H1 (cell line): ENCODE results near the gene ITPK1. TPM values are rescaled to one million over a fixed set of nuclear protein-coding genes. Genes with fewer than 3 reads are reported as not detected.

Experiments used
- CTCF ChIA-PET: fragments of 300-600 bp; sonication (Branson Sonifier 250); formaldehyde crosslinking; loops from one replicate; lab custom pipeline; 2021; ENCODE audit not compliant: partially characterized antibody; lab: Charles Lee
- POLR2A ChIA-PET: fragments of 300-600 bp; sonication (Branson Sonifier 250); formaldehyde crosslinking; loops from one replicate; lab custom pipeline; 2021; ENCODE audit warnings: inconsistent platforms; ENCODE audit not compliant: partially characterized antibody; lab: Charles Lee
- DNase-seq, 2 experiments: peaks; one replicate each; pipeline versions ENCODE4 v3.0.0 to v3.0.0-alpha.2; 2010 to 2022; ENCODE audit warnings: low spot score in 2 of 2, low read depth in 1 of 2, mixed read lengths in 1 of 2
- FAIRE-seq: peaks from 2 replicates; lab custom pipeline; 2011; peaks lifted over from hg19 to GRCh38; lab: Jason Lieb, UNC
- H2AFZ ChIP-seq: 2 replicates; pipeline ENCODE4 v1.8.1; 2012; ENCODE audit warnings: low read length, inconsistent platforms
- H2AK5ac ChIP-seq: 2 replicates; pipeline ENCODE4 v1.6.1; 2013; ENCODE audit warnings: low read depth, low read length
- H2BK120ac ChIP-seq: replicated peaks from 2 replicates; pipeline ENCODE3; 2013; ENCODE audit warnings: low read depth, low read length, inconsistent platforms
- H2BK12ac ChIP-seq: 2 replicates; pipeline ENCODE4 v1.6.1; 2013; ENCODE audit warnings: low read depth, low read length
- H2BK15ac ChIP-seq: 2 replicates; pipeline ENCODE4 v1.6.1; 2013; ENCODE audit warnings: low read length
- H2BK20ac ChIP-seq: 2 replicates; pipeline ENCODE4 v1.6.1; 2013; ENCODE audit warnings: low read length
- H2BK5ac ChIP-seq: 2 replicates; pipeline ENCODE4 v1.6.1; 2013; ENCODE audit warnings: low read depth, low read length
- H3K14ac ChIP-seq: 2 replicates; pipeline ENCODE4 v1.6.1; 2013; ENCODE audit warnings: inconsistent platforms; ENCODE audit not compliant: insufficient read length
- H3K18ac ChIP-seq: 2 replicates; pipeline ENCODE4 v1.6.1; 2013; ENCODE audit warnings: low read length; ENCODE audit errors: extremely low read depth
- H3K23ac ChIP-seq: 2 replicates; pipeline ENCODE4 v1.6.1; 2013; ENCODE audit warnings: inconsistent platforms; ENCODE audit not compliant: insufficient read length
- H3K23me2 ChIP-seq: 2 replicates; pipeline ENCODE4 v1.6.1; 2013; ENCODE audit warnings: low read depth, low read length
- H3K27ac ChIP-seq: 2 replicates; pipeline ENCODE4 v1.6.1; 2011; ENCODE audit warnings: low read depth, low read length, inconsistent platforms
- H3K27me3 ChIP-seq, 4 experiments: replicated peaks in 1 of 4; 1 replicate in 1 of 4; 2 replicates in 3 of 4; pipeline versions ENCODE4 v1.6.1 to v1.8.1; 2011 to 2013; ENCODE audit warnings: low read length in 3 of 4, mild to moderate bottlenecking in 3 of 4, inconsistent platforms in 2 of 4, mixed read lengths in 2 of 4, moderate library complexity in 1 of 4; ENCODE audit not compliant: control insufficient read depth in 3 of 4, insufficient read depth in 3 of 4; ENCODE audit errors: extremely low read depth in 1 of 4
- H3K36me3 ChIP-seq, 4 experiments: 2 replicates each; pipeline versions ENCODE4 v1.6.1 to v1.8.1; 2011 to 2013; ENCODE audit warnings: mild to moderate bottlenecking in 4 of 4, low read length in 3 of 4, moderate library complexity in 2 of 4, control low read depth in 1 of 4, inconsistent platforms in 1 of 4; ENCODE audit not compliant: insufficient read depth in 4 of 4, control insufficient read depth in 2 of 4
- H3K4ac ChIP-seq: replicated peaks from 2 replicates; pipeline ENCODE3; 2013; ENCODE audit warnings: low read length, low read depth, mixed read lengths, inconsistent platforms; ENCODE audit not compliant: insufficient read length
- H3K4me1 ChIP-seq, 4 experiments: replicated peaks in 1 of 4; 1 replicate in 1 of 4; 2 replicates in 3 of 4; pipeline versions ENCODE4 v1.6.1 to v1.8.1; 2011 to 2013; ENCODE audit warnings: low read length in 3 of 4, inconsistent platforms in 2 of 4, mixed read lengths in 1 of 4; ENCODE audit not compliant: insufficient read depth in 4 of 4, control insufficient read depth in 3 of 4
- H3K4me2 ChIP-seq, 2 experiments: 2 replicates each; pipeline versions ENCODE4 v1.6.1 to v1.8.1; 2011 to 2013; ENCODE audit warnings: low read depth in 2 of 2, low read length in 2 of 2, control low read depth in 1 of 2, inconsistent platforms in 1 of 2, mild to moderate bottlenecking in 1 of 2; ENCODE audit not compliant: insufficient read depth in 1 of 2
- H3K4me3 ChIP-seq, 4 experiments: fragments of 200-600, 300-600 bp in 1 of 4; sonication (generic), shearing (Covaris generic), sonication (Bioruptor Twin) in 1 of 4; 2 replicates each; pipeline versions ENCODE4 v1.5.1 to v1.8.1; 2011 to 2016; ENCODE audit warnings: low read length in 4 of 4, low read depth in 3 of 4, control low read depth in 2 of 4, inconsistent platforms in 2 of 4, mild to moderate bottlenecking in 2 of 4, mixed read lengths in 1 of 4, moderate library complexity in 1 of 4; ENCODE audit not compliant: insufficient read depth in 2 of 4; ENCODE audit errors: extremely low read depth in 1 of 4
- H3K56ac ChIP-seq: replicated peaks from 2 replicates; pipeline ENCODE3; 2013; ENCODE audit warnings: low read depth, mild to moderate bottlenecking, mixed read lengths, low read length, inconsistent platforms; ENCODE audit not compliant: insufficient read length
- H3K79me1 ChIP-seq: 2 replicates; pipeline ENCODE4 v1.6.1; 2013; ENCODE audit warnings: low read depth, low read length, control low read depth
- H3K79me2 ChIP-seq, 2 experiments: 2 replicates each; pipeline versions ENCODE4 v1.6.1 to v1.8.1; 2012 to 2013; ENCODE audit warnings: low read length in 2 of 2, mild to moderate bottlenecking in 2 of 2, inconsistent platforms in 1 of 2; ENCODE audit not compliant: insufficient read depth in 2 of 2, control insufficient read depth in 1 of 2
- H3K9ac ChIP-seq, 4 experiments: replicated peaks in 1 of 4; 1 replicate in 1 of 4; 2 replicates in 3 of 4; pipeline versions ENCODE4 v1.6.1 to v1.8.1; 2011 to 2013; ENCODE audit warnings: low read depth in 3 of 4, low read length in 3 of 4, control low read depth in 2 of 4, mild to moderate bottlenecking in 2 of 4, moderate library complexity in 2 of 4, inconsistent platforms in 1 of 4; ENCODE audit errors: extremely low read depth in 1 of 4
- H3K9me3 ChIP-seq, 2 experiments: 2 replicates each; pipeline versions ENCODE4 v1.6.1 to v1.8.1; 2012 to 2013; ENCODE audit warnings: mild to moderate bottlenecking in 2 of 2, moderate library complexity in 2 of 2, control low read depth in 1 of 2, inconsistent platforms in 1 of 2, low read depth in 1 of 2, low read length in 1 of 2, mixed read lengths in 1 of 2; ENCODE audit not compliant: insufficient read depth in 2 of 2
- H4K20me1 ChIP-seq, 2 experiments: replicated peaks in 1 of 2; 2 replicates each; pipeline versions ENCODE3 to v1.8.1; 2011 to 2013; ENCODE audit warnings: inconsistent platforms in 2 of 2, low read length in 2 of 2, mild to moderate bottlenecking in 1 of 2; ENCODE audit not compliant: insufficient read depth in 2 of 2, control insufficient read depth in 1 of 2
- H4K5ac ChIP-seq: 2 replicates; pipeline ENCODE4 v1.6.1; 2013; ENCODE audit warnings: low read length, low read depth, mixed read lengths, inconsistent platforms; ENCODE audit not compliant: insufficient read length
- H4K8ac ChIP-seq: 2 replicates; pipeline ENCODE4 v1.8.0; 2013; ENCODE audit warnings: mild to moderate bottlenecking, moderate library complexity, low read length, inconsistent platforms; ENCODE audit not compliant: insufficient read depth; ENCODE audit errors: extremely low read depth
- H4K91ac ChIP-seq: replicated peaks from 2 replicates; pipeline ENCODE3; 2013; ENCODE audit warnings: low read length, mixed read lengths, inconsistent platforms; ENCODE audit not compliant: insufficient read length
- ATF2 ChIP-seq: IDR thresholded peaks from 2 replicates; pipeline ENCODE4 v1.6.1; 2012; ENCODE audit warnings: low read length, inconsistent platforms
- ATF3 ChIP-seq: IDR thresholded peaks from 2 replicates; pipeline ENCODE4 v1.6.1; 2011; ENCODE audit warnings: low read depth, mild to moderate bottlenecking, low read length; ENCODE audit not compliant: insufficient read depth
- JUND ChIP-seq: IDR thresholded peaks from 2 replicates; pipeline ENCODE4 v1.6.1; 2011; ENCODE audit warnings: mild to moderate bottlenecking, improper control_type of control experiment, low read length
- NANOG ChIP-seq: IDR thresholded peaks from 2 replicates; pipeline ENCODE4 v1.6.1; 2011; ENCODE audit warnings: low read length, low read depth, mild to moderate bottlenecking, inconsistent platforms; ENCODE audit not compliant: insufficient read depth, poor library complexity, severe bottlenecking
- SP1 ChIP-seq: IDR thresholded peaks from 2 replicates; pipeline ENCODE4 v1.6.1; 2011; ENCODE audit warnings: low read depth, low read length
- SRF ChIP-seq: IDR thresholded peaks from 2 replicates; pipeline ENCODE4 v1.6.1; 2011; ENCODE audit warnings: mild to moderate bottlenecking, low read depth, low read length, moderate library complexity
- TCF12 ChIP-seq: IDR thresholded peaks from 2 replicates; pipeline ENCODE4 v1.6.1; 2011; ENCODE audit warnings: low read depth, mild to moderate bottlenecking, low read length
- ZNF274 ChIP-seq: IDR thresholded peaks from 2 replicates; pipeline ENCODE4 v1.7.0; 2012; ENCODE audit warnings: low read length, borderline replicate concordance; ENCODE audit errors: extremely low read depth
- WGBS, 2 experiments: shearing (Covaris generic) in 1 of 2; methylation state at CpG; one replicate each; pipeline versions ENCODE4 v1.1.6 to v1.1.7; 2013 to 2015; ENCODE audit warnings: low lambda C conversion rate in 2 of 2, mixed read lengths in 2 of 2, inconsistent platforms in 1 of 2, low coverage in 1 of 2, missing lambda C conversion rate in 1 of 2; ENCODE audit not compliant: insufficient replicate concordance in 2 of 2, insufficient coverage in 1 of 2, insufficient read length in 1 of 2; ENCODE audit errors: extremely low coverage in 1 of 2, missing lambda C conversion rate in 1 of 2; 5-methylcytosine and 5-hydroxymethylcytosine counted together
- polyA plus RNA-seq, 7 experiments: library from polyadenylated mRNA; depleted of rRNA in 3 of 7; stranded (reverse) in 5 of 7; unstranded in 2 of 7; fragments of >200 nt in 5 of 7; fragments of 200-250 nt in 2 of 7; gene quantifications; 1 replicate in 5 of 7; 2 replicates in 1 of 7; 4 replicates in 1 of 7; pipeline versions ENCODE4 v1.2.1 to v1.2.3, GENCODE V29; 2011 to 2013; ENCODE audit warnings: missing spikeins in 2 of 7, mixed read lengths in 2 of 7
- total RNA-seq: library from RNA; stranded (reverse); fragmentation: NEBNext Ultra II Directional; extraction: Animal tissue kit (Norgen Biotek cat#: 25700); gene quantifications from 2 replicates; pipeline ENCODE4 v1.2.1, GENCODE V29; 2021

Gene ITPK1
- total and polyA plus RNA-seq, 2 of the 8 experiments (the other 6 are each of a cell fraction or from before 2014, with no cell fraction given) = 108 to 143 TPM

- Histone ChIP-seq H3K79me2 (no peaks in the 10 kb centered on the region), H4K8ac (no peak overlapping the region), H4K91ac (no peak overlapping the region), H3K23me2 (no peaks in the 10 kb centered on the region), H3K4me3 (no peak overlapping the region), H4K5ac (no peak overlapping the region), H3K23ac (no peak overlapping the region), H2BK20ac (no peak overlapping the region), H2AK5ac (no peak overlapping the region), H3K9me3 (no peaks in the 10 kb centered on the region), H3K79me1 (peaks cover 3% of the 10 kb centered on the region; the same call in 1 of the 2 replicates), H3K4ac (no peak overlapping the region), H2BK15ac (no peak overlapping the region), H3K9ac (no peak overlapping the region), H3K4me1 (no peaks in the 10 kb centered on the region), H3K36me3 (peaks cover 0 to 6% (median 0%) of the 10 kb centered on the region in 4 experiments; a peak in 1 of 8 replicates), H3K56ac (no peak overlapping the region), H2BK120ac (no peak overlapping the region), H2AFZ (no peak overlapping the region), H2BK12ac (no peak overlapping the region), H2BK5ac (no peak overlapping the region), H3K14ac (no peak overlapping the region), H4K20me1 (peaks cover 7 to 9% of the 10 kb centered on the region in 2 experiments), H3K27me3 (no peaks in the 10 kb centered on the region), H3K18ac (no peak overlapping the region), H3K4me2 (no peak overlapping the region), H3K27ac (no peak overlapping the region; the same call in 1 of the 2 replicates)
- WGBS, 2 experiments = 92% methylated on average over 16 of the region's 16 CpGs; no CpG with 5 or more reads in 1 of the 2 experiments
- DNase-seq (no peak), FAIRE-seq (no peak)
- ChIA-PET POLR2A (no interaction called here), CTCF (interaction anchor here (0.5 to 1.2 kb wide), 4 partner anchors 12 to 68 kb away, joined by 3 to 5 read pairs (median 4); no protein-coding TSS in a partner anchor)
- no peak for TF ChIP-seq ATF2
- TF ChIP-seq ZNF274 = no peak
- no peak for TF ChIP-seq SP1
- no peak for TF ChIP-seq TCF12
- TF ChIP-seq JUND = no peak
- no peak for TF ChIP-seq NANOG
- no peak for TF ChIP-seq SRF
- no peak for TF ChIP-seq ATF3
These were observed 178.4 kb downstream of the ITPK1 start for GRCh38 chr14:92937051-92937937.
